ENCODE measurements around the gene CFAP58. TPM values are rescaled to one million over a fixed set of nuclear protein-coding genes. Genes with fewer than 3 reads are reported as not detected.
A peak's percentile ranks its signal among the peaks of the same experiment; 100 is the strongest.

Gene CFAP58
- total RNA-seq, 1 experiment from 2014 or later: 0.63 TPM

DNA sequence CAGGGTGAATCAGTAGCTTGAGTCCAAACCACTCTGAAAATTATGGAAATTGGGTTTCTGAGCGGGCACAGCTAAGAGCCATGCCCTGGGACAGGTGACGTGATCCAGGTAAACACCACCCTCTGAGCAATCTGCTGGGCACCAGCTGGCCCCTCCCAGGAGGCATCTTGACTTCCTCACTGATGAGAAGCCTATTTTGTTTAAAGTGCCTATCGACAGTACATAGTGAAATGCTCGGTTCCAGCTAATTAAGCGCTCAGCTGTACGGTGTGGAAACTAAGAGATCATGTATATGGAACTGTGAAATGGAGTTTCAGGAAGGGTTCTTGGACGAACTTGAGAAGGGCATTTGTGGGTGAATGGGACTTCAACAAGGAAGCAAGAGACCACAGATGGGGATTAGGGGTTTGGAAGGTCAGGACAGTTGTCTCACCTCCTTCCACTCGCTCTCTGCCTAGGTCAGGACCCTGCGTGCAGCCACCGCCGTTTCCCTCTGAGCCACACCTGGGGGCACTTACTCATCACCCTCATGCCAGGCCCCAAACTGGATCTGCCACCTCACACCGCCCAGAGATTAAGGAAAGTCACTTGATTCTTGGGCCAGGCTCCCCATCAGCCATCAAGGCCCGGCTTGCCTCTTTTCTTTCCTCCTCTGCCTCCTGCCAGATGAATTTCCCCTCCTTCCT, 18.5 kb upstream of the CFAP58 start:
- TF ChIP-seq, protein P1, sequence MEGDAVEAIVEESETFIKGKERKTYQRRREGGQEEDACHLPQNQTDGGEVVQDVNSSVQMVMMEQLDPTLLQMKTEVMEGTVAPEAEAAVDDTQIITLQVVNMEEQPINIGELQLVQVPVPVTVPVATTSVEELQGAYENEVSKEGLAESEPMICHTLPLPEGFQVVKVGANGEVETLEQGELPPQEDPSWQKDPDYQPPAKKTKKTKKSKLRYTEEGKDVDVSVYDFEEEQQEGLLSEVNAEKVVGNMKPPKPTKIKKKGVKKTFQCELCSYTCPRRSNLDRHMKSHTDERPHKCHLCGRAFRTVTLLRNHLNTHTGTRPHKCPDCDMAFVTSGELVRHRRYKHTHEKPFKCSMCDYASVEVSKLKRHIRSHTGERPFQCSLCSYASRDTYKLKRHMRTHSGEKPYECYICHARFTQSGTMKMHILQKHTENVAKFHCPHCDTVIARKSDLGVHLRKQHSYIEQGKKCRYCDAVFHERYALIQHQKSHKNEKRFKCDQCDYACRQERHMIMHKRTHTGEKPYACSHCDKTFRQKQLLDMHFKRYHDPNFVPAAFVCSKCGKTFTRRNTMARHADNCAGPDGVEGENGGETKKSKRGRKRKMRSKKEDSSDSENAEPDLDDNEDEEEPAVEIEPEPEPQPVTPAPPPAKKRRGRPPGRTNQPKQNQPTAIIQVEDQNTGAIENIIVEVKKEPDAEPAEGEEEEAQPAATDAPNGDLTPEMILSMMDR (conservative IDR thresholded peaks at IDR 0.05): no peak
- H2BK120ac ChIP-seq (ENCODE audit: low read depth, low read length, poor library complexity, severe bottlenecking): no peak overlapping the region
- no peak overlapping the region for H2AK5ac ChIP-seq (ENCODE audit: insufficient read length, low read length)
- no peak overlapping the region for H2BK5ac ChIP-seq (ENCODE audit: insufficient read length, low read length)
- no peak overlapping the region for H3K56ac ChIP-seq (ENCODE audit: insufficient read length, low read depth, low read length)
- H3K18ac ChIP-seq (ENCODE audit: insufficient read length, low read depth, low read length): no peak overlapping the region
- H3K9ac ChIP-seq (ENCODE audit: extremely low read depth, insufficient read length, low read length): no peak overlapping the region
- no peaks in the 10 kb centered on the region for H3K27me3 ChIP-seq (ENCODE audit: insufficient read depth, low read length)
- H2BK15ac ChIP-seq (ENCODE audit: low read depth, low read length): no peak overlapping the region
- H3K4me1 ChIP-seq (ENCODE audit: insufficient read depth, low read length): peaks cover 28% of the 10 kb centered on the region; the same call in 1 of the 2 replicates
- no peak overlapping the region for H3T11ph ChIP-seq (ENCODE audit: low read length)
- Mint-ChIP-seq H3K27ac (peak overlapping the region in 2 of 3 experiments; percentile 70 to 83; a peak in 3 of 7 replicates), H3K4me1 (peaks cover 71 to 75% of the 10 kb centered on the region in 2 experiments), H3K9me3 (no peaks in the 10 kb centered on the region), H3K27me3 (ENCODE audit: low read depth) (peaks cover 3% of the 10 kb centered on the region; the same call in 1 of the 2 replicates), H3K36me3 (ENCODE audit: insufficient read depth in 1 of 3, low read depth in 3 of 3) (peaks cover 2 to 5% (median 3%) of the 10 kb centered on the region in 3 experiments; a peak in 3 of 7 replicates), H3K4me3 (peak overlapping the region in 1 of 2 experiments; percentile 9; a peak in 1 of 5 replicates)
- H4K91ac ChIP-seq (ENCODE audit: insufficient read length, low read depth, low read length): no peak overlapping the region
- H3K9me3 ChIP-seq (ENCODE audit: control insufficient read depth, low read depth, low read length): no peaks in the 10 kb centered on the region
- no peak overlapping the region for H2BK12ac ChIP-seq (ENCODE audit: insufficient read length, low read depth, low read length)
- peaks cover 12% of the 10 kb centered on the region for H3K23me2 ChIP-seq (ENCODE audit: insufficient read length, low read depth, low read length, poor library complexity, severe bottlenecking)
- no peak overlapping the region for H3K4ac ChIP-seq (ENCODE audit: low read depth, low read length)
- WGBS (ENCODE audit: extremely low coverage, insufficient read length, low lambda C conversion rate): no CpG with 5 or more reads among the region's 13 CpGs
- H3K4me2 ChIP-seq (ENCODE audit: insufficient read depth, insufficient read length, low read length): no peak overlapping the region
- no peak overlapping the region for H3K23ac ChIP-seq (ENCODE audit: insufficient read length, low read depth, low read length)
- H4K8ac ChIP-seq (replicated peaks; ENCODE audit: insufficient read length, low read depth, low read length): no peak overlapping the region
- H2BK20ac ChIP-seq (ENCODE audit: low read depth, low read length, poor library complexity, severe bottlenecking): no peak overlapping the region
- H3K27ac ChIP-seq (ENCODE audit: insufficient read length, low read depth, low read length): no peak overlapping the region
- H3K14ac ChIP-seq (ENCODE audit: insufficient read depth, low read length): no peak overlapping the region
- DNase-seq: no peak
- H4K5ac ChIP-seq (ENCODE audit: insufficient read length, low read depth, low read length): no peak overlapping the region
- no peak overlapping the region for H2AFZ ChIP-seq (ENCODE audit: low read length)
- no peaks in the 10 kb centered on the region for H3K79me1 ChIP-seq (ENCODE audit: insufficient read depth, low read depth, low read length, poor library complexity, severe bottlenecking)
- peaks cover 29% of the 10 kb centered on the region; the same call in 1 of the 2 replicates for H3K79me2 ChIP-seq (ENCODE audit: insufficient read depth, low read length)
- H4K20me1 ChIP-seq (ENCODE audit: control insufficient read depth, insufficient read depth, insufficient read length): peaks cover 3% of the 10 kb centered on the region
